Kidney epithelial cell (primary cell): ENCODE data around the gene BCAR3. TPM values are rescaled to one million over a fixed set of nuclear protein-coding genes. Genes with fewer than 3 reads are reported as not detected.

Source experiments
- DNase-seq: peaks from one replicate; pipeline ENCODE4 v3.0.0-alpha.2; 2010; ENCODE audit warnings: low read depth
- H3K27me3 ChIP-seq: 2 replicates; pipeline ENCODE4 v1.6.0; 2011; ENCODE audit warnings: low read length; ENCODE audit not compliant: control insufficient read depth, insufficient read depth
- H3K36me3 ChIP-seq: 2 replicates; pipeline ENCODE4 v1.5.1; 2011; ENCODE audit warnings: low read length; ENCODE audit not compliant: control insufficient read depth, insufficient read depth
- H3K4me3 ChIP-seq: 2 replicates; pipeline ENCODE4 v1.5.1; 2011; ENCODE audit warnings: low read depth, mild to moderate bottlenecking, control low read depth, low read length
- total RNA-seq: library from RNA; depleted of rRNA; stranded (reverse); fragments of >200 nt; gene quantifications from 2 replicates; pipeline ENCODE4 v1.2.3, GENCODE V29; 2015
- TF ChIP-seq, protein P1 (sequence below): IDR thresholded peaks from 2 replicates; pipeline ENCODE4 v1.5.1; 2011; ENCODE audit warnings: mild to moderate bottlenecking, moderate library complexity, low read length, control low read depth, inconsistent platforms; ENCODE audit not compliant: insufficient read depth, poor library complexity, severe bottlenecking

Gene BCAR3
- total RNA-seq, 1 donor from 2014 or later = 93.3 TPM

DNA sequence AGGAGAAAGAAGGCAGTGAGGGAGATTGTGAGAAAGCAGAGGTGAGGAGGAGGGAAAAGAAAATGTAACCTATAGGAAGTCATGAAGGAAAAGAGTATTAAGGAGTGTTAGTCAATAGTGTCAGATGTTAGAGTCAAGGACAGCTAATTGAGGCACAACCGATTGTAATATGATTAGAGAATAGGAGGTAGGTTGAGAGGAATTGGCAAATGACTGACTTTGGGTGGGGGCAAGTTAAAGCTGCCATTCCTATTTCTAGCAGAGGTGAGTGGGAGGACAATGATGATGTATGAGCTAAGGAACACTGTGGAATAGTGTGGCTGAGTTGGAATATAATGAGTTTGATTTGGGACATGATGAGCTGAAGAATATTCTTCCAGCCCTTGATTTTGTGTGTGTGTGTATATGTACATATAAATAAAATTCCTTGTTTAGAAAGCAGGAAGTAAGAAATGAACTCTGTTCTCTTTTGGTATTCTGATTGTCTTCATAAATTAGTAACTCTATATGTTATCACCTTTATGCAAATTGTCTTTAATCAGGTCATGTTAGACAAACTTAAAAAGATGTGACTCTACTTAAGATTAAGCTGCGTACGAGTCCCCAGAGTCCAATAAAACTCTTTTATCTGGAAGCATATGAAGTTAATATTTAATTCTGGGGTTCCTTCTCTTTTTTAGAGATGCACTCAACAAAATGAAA lies 135.3 kb downstream of the BCAR3 start:
- H3K27me3 ChIP-seq = no peaks in the 10 kb centered on the region
- DNase-seq = no peak
- H3K36me3 ChIP-seq = no peaks in the 10 kb centered on the region
- H3K4me3 ChIP-seq = no peak overlapping the region
- TF ChIP-seq, protein P1, sequence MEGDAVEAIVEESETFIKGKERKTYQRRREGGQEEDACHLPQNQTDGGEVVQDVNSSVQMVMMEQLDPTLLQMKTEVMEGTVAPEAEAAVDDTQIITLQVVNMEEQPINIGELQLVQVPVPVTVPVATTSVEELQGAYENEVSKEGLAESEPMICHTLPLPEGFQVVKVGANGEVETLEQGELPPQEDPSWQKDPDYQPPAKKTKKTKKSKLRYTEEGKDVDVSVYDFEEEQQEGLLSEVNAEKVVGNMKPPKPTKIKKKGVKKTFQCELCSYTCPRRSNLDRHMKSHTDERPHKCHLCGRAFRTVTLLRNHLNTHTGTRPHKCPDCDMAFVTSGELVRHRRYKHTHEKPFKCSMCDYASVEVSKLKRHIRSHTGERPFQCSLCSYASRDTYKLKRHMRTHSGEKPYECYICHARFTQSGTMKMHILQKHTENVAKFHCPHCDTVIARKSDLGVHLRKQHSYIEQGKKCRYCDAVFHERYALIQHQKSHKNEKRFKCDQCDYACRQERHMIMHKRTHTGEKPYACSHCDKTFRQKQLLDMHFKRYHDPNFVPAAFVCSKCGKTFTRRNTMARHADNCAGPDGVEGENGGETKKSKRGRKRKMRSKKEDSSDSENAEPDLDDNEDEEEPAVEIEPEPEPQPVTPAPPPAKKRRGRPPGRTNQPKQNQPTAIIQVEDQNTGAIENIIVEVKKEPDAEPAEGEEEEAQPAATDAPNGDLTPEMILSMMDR = no peak

DNA sequence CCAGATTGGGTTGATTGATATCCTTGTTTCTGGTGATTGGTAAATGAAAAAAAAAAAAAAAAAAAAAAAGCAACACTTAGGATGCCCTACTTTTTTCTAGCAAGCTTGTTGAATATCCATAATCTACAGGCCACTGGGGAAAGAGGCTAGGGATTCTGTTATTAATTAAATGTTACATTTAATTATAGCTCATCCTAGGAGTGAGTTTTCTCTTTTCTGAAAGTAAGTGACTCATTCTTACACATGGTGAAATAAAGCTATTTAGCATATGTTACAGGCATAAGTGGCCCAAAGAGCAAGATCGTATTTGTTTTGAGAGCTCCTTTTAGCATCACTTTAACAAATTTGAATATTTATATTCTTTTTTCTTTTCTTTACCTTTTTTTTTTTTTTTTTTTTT lies 139.2 kb downstream of the BCAR3 start:
- Histone ChIP-seq H3K27me3 (no peaks in the 10 kb centered on the region), H3K4me3 (no peak overlapping the region), H3K36me3 (no peaks in the 10 kb centered on the region)
- no peak for DNase-seq
- TF ChIP-seq, protein P1 = no peak

DNA sequence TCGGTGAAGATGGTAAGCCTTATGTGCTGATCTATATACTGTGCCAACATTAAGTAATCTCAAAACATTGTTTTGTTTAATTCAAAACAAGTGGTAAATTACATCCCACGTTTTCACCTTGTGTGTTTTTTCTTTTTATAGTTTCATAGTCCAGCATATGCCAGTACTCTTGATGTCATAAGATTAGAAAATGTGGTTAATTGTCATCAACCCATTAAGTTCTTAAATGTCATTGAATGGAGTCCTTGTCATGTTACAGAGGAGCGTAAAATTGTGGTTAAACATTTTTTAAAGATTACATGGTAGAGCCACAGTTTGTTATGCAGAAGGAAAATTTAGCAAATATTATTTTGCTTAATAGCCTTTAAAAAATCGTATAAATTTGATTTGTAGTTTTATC lies 140.6 kb downstream of the BCAR3 start:
- Histone ChIP-seq H3K27me3 (no peaks in the 10 kb centered on the region), H3K4me3 (no peak overlapping the region), H3K36me3 (no peaks in the 10 kb centered on the region)
- DNase-seq = no peak
- TF ChIP-seq, protein P1 = no peak

DNA sequence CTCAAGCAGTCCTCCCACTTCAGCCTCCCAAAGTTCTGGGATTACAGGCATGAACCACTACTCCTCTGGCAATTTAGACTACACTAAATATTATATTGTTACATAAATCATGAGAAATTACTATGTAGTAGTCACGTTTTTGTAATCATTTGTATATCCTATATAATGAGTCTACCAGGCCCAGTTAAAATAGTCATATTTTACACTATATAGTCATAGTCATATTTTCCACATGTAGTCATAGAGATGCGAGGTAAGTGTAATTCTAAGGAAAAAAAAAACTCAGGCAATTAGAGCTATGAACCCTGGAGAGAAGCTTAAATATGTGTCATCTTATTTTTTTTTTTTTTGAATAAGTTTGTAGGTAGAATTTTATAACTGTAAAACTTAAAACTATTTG lies 143.7 kb downstream of the BCAR3 start:
- TF ChIP-seq, protein P1 = no peak
- H3K36me3 ChIP-seq = no peaks in the 10 kb centered on the region
- no peaks in the 10 kb centered on the region for H3K27me3 ChIP-seq
- no peak for DNase-seq
- H3K4me3 ChIP-seq = no peak overlapping the region

DNA sequence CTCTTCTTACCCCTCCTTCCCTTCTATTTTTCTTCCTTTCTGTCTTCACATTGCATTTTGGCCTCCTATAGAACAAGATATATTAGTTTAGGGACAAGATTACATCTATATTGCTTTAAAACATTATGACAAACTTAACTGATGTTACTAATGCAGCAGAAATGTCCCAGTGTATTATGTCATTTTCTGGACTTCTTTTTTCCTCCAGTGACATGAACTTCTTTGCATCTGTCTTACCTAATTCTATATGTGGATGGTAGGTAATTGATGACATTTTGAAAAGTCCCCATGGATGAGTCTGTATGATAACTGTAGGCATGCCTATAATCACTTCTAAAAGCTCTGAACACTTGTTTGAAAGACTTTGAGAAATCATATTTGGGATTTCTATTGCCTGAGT lies 144.2 kb downstream of the BCAR3 start:
- no peak for DNase-seq
- Histone ChIP-seq H3K27me3 (no peaks in the 10 kb centered on the region), H3K36me3 (no peaks in the 10 kb centered on the region), H3K4me3 (no peak overlapping the region)
- TF ChIP-seq, protein P1 = no peak

DNA sequence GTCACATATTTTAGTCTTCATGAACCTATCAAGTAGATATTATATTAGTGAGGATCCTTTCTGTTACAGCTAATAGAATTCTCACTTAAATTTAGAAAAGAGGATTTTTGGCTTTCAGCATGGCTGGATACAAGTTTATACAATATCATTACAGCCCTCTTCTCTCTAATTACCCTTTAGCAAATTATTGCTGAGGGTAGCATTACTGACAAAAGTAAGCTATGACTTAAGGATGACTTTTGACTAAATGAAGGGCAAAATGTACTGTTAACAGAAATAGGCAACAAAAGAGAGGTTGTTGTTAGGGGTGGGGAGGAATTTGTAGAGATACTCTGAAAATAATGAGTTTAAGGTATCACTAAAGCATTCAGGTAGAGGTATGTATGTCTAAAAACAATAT lies 148.0 kb downstream of the BCAR3 start:
- Histone ChIP-seq H3K27me3 (no peaks in the 10 kb centered on the region), H3K36me3 (no peaks in the 10 kb centered on the region), H3K4me3 (no peak overlapping the region)
- TF ChIP-seq, protein P1 = no peak
- DNase-seq = no peak
